Measurements from ENCODE around the gene NEU3. TPM values are rescaled to one million over a fixed set of nuclear protein-coding genes. Genes with fewer than 3 reads are reported as not detected.

NEU3 gene
- total RNA-seq, 1 experiment from 2014 or later, result 29.0 TPM

DNA sequence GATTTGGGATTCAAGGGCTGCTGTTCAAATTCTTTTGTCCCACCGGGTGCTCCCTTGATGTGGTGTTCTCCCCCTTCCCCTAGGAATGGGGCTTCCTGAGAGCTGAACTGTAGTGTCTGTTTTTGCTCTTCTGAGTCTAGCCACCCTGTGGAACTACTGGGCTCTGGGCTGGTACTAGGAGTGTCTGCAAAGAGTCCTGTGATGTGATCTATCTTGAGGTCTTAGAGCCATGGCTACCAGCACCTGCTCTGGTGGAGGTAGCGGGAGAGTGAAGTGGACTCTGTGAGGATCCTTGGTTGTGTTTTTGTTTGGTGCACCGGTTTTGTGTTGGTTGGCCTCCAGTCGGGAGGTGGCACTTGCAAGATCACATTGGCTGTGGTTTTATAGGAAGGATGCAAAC lies 61.8 kb downstream of the NEU3 start:
- Histone ChIP-seq H3K27me3 (ENCODE audit: control insufficient read depth, insufficient read depth, low read length) (0 out of 2 replicates have a peak, but pooled peaks cover 3% of the 10 kb centered on the region), H3K9me3 (ENCODE audit: control insufficient read depth, insufficient read depth, low read depth, low read length) (peaks cover 14% of the 10 kb centered on the region), H3K4me1 (ENCODE audit: control insufficient read depth, insufficient read depth, low read length) (no peaks in the 10 kb centered on the region), H3K27ac (ENCODE audit: low read length) (no peak overlapping the region), H3K36me3 (ENCODE audit: control insufficient read depth, insufficient read depth, low read length) (no peaks in the 10 kb centered on the region), H3K4me3 (ENCODE audit: low read depth in 2 of 2, low read length in 2 of 2) (no peak overlapping the region)
- DNase-seq (ENCODE audit: low read depth, low spot score) (no peak), ATAC-seq (no peak)
- BruUV-seq (replicated peaks), result no TSS peak
- intact Hi-C loops (cut with micrococcal nuclease; ENCODE audit: unreplicated experiment), result no loop called here
- CTCF ChIA-PET, result no interaction called here
- POLR2A ChIA-PET, result no interaction called here
- in situ Hi-C loops (cut with HindIII; ENCODE audit: low pct_unique_long_range_greater_than_20kb, low sequenced_read_pairs), result no loop called here
- TF ChIP-seq POLR2AphosphoS5 (IDR thresholded peaks at IDR 0.05; ENCODE audit: low read depth, low read length) (no peak), SIN3A (IDR thresholded peaks at IDR 0.05; ENCODE audit: borderline replicate concordance, insufficient read depth, low read depth, low read length) (no peak)
- TF ChIP-seq, protein P1, sequence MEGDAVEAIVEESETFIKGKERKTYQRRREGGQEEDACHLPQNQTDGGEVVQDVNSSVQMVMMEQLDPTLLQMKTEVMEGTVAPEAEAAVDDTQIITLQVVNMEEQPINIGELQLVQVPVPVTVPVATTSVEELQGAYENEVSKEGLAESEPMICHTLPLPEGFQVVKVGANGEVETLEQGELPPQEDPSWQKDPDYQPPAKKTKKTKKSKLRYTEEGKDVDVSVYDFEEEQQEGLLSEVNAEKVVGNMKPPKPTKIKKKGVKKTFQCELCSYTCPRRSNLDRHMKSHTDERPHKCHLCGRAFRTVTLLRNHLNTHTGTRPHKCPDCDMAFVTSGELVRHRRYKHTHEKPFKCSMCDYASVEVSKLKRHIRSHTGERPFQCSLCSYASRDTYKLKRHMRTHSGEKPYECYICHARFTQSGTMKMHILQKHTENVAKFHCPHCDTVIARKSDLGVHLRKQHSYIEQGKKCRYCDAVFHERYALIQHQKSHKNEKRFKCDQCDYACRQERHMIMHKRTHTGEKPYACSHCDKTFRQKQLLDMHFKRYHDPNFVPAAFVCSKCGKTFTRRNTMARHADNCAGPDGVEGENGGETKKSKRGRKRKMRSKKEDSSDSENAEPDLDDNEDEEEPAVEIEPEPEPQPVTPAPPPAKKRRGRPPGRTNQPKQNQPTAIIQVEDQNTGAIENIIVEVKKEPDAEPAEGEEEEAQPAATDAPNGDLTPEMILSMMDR (IDR thresholded peaks at IDR 0.05), result no peak
- TF ChIP-seq, protein P2, sequence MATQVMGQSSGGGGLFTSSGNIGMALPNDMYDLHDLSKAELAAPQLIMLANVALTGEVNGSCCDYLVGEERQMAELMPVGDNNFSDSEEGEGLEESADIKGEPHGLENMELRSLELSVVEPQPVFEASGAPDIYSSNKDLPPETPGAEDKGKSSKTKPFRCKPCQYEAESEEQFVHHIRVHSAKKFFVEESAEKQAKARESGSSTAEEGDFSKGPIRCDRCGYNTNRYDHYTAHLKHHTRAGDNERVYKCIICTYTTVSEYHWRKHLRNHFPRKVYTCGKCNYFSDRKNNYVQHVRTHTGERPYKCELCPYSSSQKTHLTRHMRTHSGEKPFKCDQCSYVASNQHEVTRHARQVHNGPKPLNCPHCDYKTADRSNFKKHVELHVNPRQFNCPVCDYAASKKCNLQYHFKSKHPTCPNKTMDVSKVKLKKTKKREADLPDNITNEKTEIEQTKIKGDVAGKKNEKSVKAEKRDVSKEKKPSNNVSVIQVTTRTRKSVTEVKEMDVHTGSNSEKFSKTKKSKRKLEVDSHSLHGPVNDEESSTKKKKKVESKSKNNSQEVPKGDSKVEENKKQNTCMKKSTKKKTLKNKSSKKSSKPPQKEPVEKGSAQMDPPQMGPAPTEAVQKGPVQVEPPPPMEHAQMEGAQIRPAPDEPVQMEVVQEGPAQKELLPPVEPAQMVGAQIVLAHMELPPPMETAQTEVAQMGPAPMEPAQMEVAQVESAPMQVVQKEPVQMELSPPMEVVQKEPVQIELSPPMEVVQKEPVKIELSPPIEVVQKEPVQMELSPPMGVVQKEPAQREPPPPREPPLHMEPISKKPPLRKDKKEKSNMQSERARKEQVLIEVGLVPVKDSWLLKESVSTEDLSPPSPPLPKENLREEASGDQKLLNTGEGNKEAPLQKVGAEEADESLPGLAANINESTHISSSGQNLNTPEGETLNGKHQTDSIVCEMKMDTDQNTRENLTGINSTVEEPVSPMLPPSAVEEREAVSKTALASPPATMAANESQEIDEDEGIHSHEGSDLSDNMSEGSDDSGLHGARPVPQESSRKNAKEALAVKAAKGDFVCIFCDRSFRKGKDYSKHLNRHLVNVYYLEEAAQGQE (IDR thresholded peaks at IDR 0.05; ENCODE audit: insufficient read depth in 1 of 2, low read depth in 2 of 2, low read length in 1 of 2), result no peak

DNA sequence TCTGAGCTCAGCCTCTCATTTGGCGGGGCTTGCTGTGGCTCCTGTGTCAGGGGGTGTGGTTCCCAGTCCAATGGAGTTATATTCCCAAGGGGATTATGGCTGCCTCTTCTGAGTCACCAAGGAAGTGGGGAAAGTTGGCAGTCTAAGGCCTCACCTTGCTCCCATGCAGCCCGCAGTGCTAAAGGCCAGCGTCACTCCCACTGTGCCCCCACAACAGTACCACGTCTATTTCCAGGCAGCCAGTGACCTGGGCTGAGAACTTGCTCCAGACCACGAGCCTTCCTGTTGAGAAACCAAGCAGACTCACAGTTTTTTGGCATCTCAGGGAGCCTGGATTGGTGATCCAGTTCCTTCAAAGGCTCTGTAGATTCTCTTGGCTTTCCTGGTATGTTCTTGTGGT lies 62.3 kb downstream of the NEU3 start:
- TF ChIP-seq POLR2AphosphoS5 (IDR thresholded peaks at IDR 0.05; ENCODE audit: low read depth, low read length), result no peak
- no peak for TF ChIP-seq TCF7L2 (IDR thresholded peaks at IDR 0.05; ENCODE audit: low read depth, low read length)
- ATAC-seq, result no peak
- Histone ChIP-seq H3K27me3 (ENCODE audit: control insufficient read depth, insufficient read depth, low read length) (0 out of 2 replicates have a peak, but pooled peaks cover 3% of the 10 kb centered on the region), H3K36me3 (ENCODE audit: control insufficient read depth, insufficient read depth, low read length) (no peaks in the 10 kb centered on the region), H3K27ac (ENCODE audit: low read length) (no peak overlapping the region), H3K9me3 (ENCODE audit: control insufficient read depth, insufficient read depth, low read depth, low read length) (peaks cover 14% of the 10 kb centered on the region), H3K4me1 (ENCODE audit: control insufficient read depth, insufficient read depth, low read length) (no peaks in the 10 kb centered on the region), H3K4me3 (ENCODE audit: low read depth in 2 of 2, low read length in 2 of 2) (no peak overlapping the region)
- no peak for DNase-seq (ENCODE audit: low read depth, low spot score)
- no TSS peak for BruUV-seq (replicated peaks)
- POLR2A ChIA-PET, result no interaction called here
- CTCF ChIA-PET, result no interaction called here
- intact Hi-C loops (cut with micrococcal nuclease; ENCODE audit: unreplicated experiment), result no loop called here
- in situ Hi-C loops (cut with HindIII; ENCODE audit: low pct_unique_long_range_greater_than_20kb, low sequenced_read_pairs), result no loop called here

DNA sequence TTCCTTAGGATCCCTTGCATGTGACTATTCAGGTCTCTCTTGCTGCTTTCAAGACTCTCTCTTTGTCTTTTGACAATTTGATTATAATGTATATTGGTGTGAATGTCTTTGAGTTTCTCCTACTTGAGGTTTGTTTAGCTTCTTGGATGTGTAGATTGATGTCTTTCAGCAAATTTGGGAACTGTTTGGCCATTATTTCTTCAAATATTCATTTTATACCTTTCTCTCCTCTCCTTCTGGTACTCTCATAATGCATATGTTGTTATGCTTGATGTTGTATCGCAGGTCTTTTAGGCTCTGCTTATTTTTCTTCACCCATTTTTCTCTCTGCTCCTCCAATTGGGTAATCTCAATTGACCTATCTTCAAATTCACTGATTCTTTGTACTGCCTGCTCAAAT lies 63.7 kb downstream of the NEU3 start:
- POLR2A ChIA-PET, result no interaction called here
- CTCF ChIA-PET, result no interaction called here
- DNase-seq (ENCODE audit: low read depth, low spot score) (no peak), ATAC-seq (no peak)
- Histone ChIP-seq H3K9me3 (ENCODE audit: control insufficient read depth, insufficient read depth, low read depth, low read length) (peaks cover 14% of the 10 kb centered on the region), H3K36me3 (ENCODE audit: control insufficient read depth, insufficient read depth, low read length) (no peaks in the 10 kb centered on the region), H3K27ac (ENCODE audit: low read length) (no peak overlapping the region), H3K4me3 (ENCODE audit: low read depth in 2 of 2, low read length in 2 of 2) (no peak overlapping the region), H3K4me1 (ENCODE audit: control insufficient read depth, insufficient read depth, low read length) (no peaks in the 10 kb centered on the region), H3K27me3 (ENCODE audit: control insufficient read depth, insufficient read depth, low read length) (0 out of 2 replicates have a peak, but pooled peaks cover 3% of the 10 kb centered on the region)
- in situ Hi-C loops (cut with HindIII; ENCODE audit: low pct_unique_long_range_greater_than_20kb, low sequenced_read_pairs), result no loop called here
- intact Hi-C loops (cut with micrococcal nuclease; ENCODE audit: unreplicated experiment), result no loop called here
- BruUV-seq (replicated peaks), result no TSS peak
- TF ChIP-seq POLR2AphosphoS5 (IDR thresholded peaks at IDR 0.05; ENCODE audit: low read depth, low read length) (no peak), SIN3A (IDR thresholded peaks at IDR 0.05; ENCODE audit: borderline replicate concordance, insufficient read depth, low read depth, low read length) (no peak)
- TF ChIP-seq, protein P2 (IDR thresholded peaks at IDR 0.05; ENCODE audit: insufficient read depth in 1 of 2, low read depth in 2 of 2, low read length in 1 of 2), result no peak
- TF ChIP-seq, protein P1 (IDR thresholded peaks at IDR 0.05), result no peak

Data from Panc1 (cell line).